SK-N-SH (cell line): ENCODE data around the gene NR2F1-AS1. TPM values are rescaled to one million over a fixed set of nuclear protein-coding genes. Genes with fewer than 3 reads are reported as not detected.

Experiments used
- CTCF ChIA-PET: fragments of 300-600, 350-600 bp; formaldehyde crosslinking; extraction: SDS; loops from one replicate; lab custom pipeline; 2021; lab: Yijun Ruan, JAX
- POLR2A ChIA-PET: fragments of 350-600 bp; sonication (Branson Sonifier 250); formaldehyde crosslinking; extraction: SDS; loops from one replicate; lab custom pipeline; 2020; ENCODE audit warnings: antibody characterized with exemption, inconsistent platforms; lab: Yijun Ruan, JAX
- DNase-seq: peaks from one replicate; pipeline ENCODE4 v3.0.0; 2012
- H2AFZ ChIP-seq: fragments of 200-600 bp; sonication (generic); 2 replicates; pipeline ENCODE4 v1.8.1; 2016; ENCODE audit warnings: antibody characterized with exemption, mild to moderate bottlenecking, low read depth
- H3F3A ChIP-seq: fragments of 200-600 bp; sonication (generic); replicated peaks from 2 replicates; pipeline ENCODE3; 2016; ENCODE audit warnings: antibody characterized with exemption, mild to moderate bottlenecking; ENCODE audit not compliant: insufficient read depth
- H3K27ac ChIP-seq, 2 experiments: fragments of 200-500 bp in 1 of 2; fragments of 200-600 bp in 1 of 2; sonication (Bioruptor generic) in 1 of 2; sonication (generic), shearing (Covaris generic) in 1 of 2; 2 replicates each; pipeline versions ENCODE4 v1.5.1 to v1.6.1; 2014 to 2016; ENCODE audit warnings: low read depth in 2 of 2, inconsistent platforms in 1 of 2, low read length in 1 of 2, mild to moderate bottlenecking in 1 of 2, mixed read lengths in 1 of 2
- H3K27me3 ChIP-seq: fragments of 200-600 bp; sonication (generic), shearing (Covaris generic); 2 replicates; pipeline ENCODE4 v1.6.1; 2016; ENCODE audit warnings: mixed run types; ENCODE audit not compliant: insufficient read depth
- H3K36me3 ChIP-seq, 2 experiments: fragments of 200-500 bp in 1 of 2; fragments of 200-600 bp in 1 of 2; sonication (Bioruptor generic) in 1 of 2; sonication (generic) in 1 of 2; replicated peaks in 1 of 2; 2 replicates each; pipeline versions ENCODE3 to v1.5.1; 2014 to 2016; ENCODE audit warnings: low read length in 1 of 2, mild to moderate bottlenecking in 1 of 2; ENCODE audit not compliant: insufficient read depth in 2 of 2, control insufficient read depth in 1 of 2
- H3K4me1 ChIP-seq, 2 experiments: fragments of 200-500 bp in 1 of 2; fragments of 200-600 bp in 1 of 2; sonication (Bioruptor generic) in 1 of 2; sonication (generic), shearing (Covaris generic) in 1 of 2; 2 replicates each; pipeline versions ENCODE4 v1.5.1 to v1.6.1; 2014 to 2016; ENCODE audit warnings: low read depth in 1 of 2, low read length in 1 of 2, mixed run types in 1 of 2; ENCODE audit not compliant: insufficient read depth in 2 of 2, control insufficient read depth in 1 of 2
- H3K4me2 ChIP-seq: fragments of 200-600 bp; sonication (generic), shearing (Covaris generic); 2 replicates; pipeline ENCODE4 v1.6.1; 2017; ENCODE audit warnings: mixed run types
- H3K4me3 ChIP-seq, 2 experiments: fragments of 200-500 bp in 1 of 2; fragments of 200-600 bp in 1 of 2; sonication (Bioruptor generic) in 1 of 2; sonication (generic), shearing (Covaris generic) in 1 of 2; 2 replicates each; pipeline versions ENCODE4 v1.5.1 to v1.8.1; 2014 to 2016; ENCODE audit warnings: low read depth in 2 of 2, inconsistent platforms in 1 of 2, low read length in 1 of 2, mild to moderate bottlenecking in 1 of 2, mixed read lengths in 1 of 2, moderate library complexity in 1 of 2
- H3K79me2 ChIP-seq: fragments of 200-600 bp; sonication (generic); 2 replicates; pipeline ENCODE4 v1.8.1; 2017; ENCODE audit warnings: mild to moderate bottlenecking; ENCODE audit not compliant: insufficient read depth
- H3K9ac ChIP-seq: fragments of 200-600 bp; sonication (generic); 2 replicates; pipeline ENCODE4 v1.6.1; 2017; ENCODE audit warnings: mixed run types
- H3K9me2 ChIP-seq: fragments of 200-600 bp; sonication (generic); 2 replicates; pipeline ENCODE4 v1.6.1; 2017; ENCODE audit warnings: mixed run types
- H3K9me3 ChIP-seq: fragments of 200-600 bp; sonication (generic); 2 replicates; pipeline ENCODE4 v1.6.1; 2017; ENCODE audit warnings: mixed run types, mild to moderate bottlenecking, moderate library complexity
- H4K20me1 ChIP-seq: fragments of 200-600 bp; sonication (generic); 2 replicates; pipeline ENCODE4 v1.6.1; 2017; ENCODE audit warnings: mild to moderate bottlenecking, mixed run types; ENCODE audit not compliant: insufficient read depth
- CHD2 ChIP-seq: fragments of 150-350 bp; IDR thresholded peaks from 2 replicates; pipeline ENCODE4 v1.6.1; 2018; ENCODE audit warnings: low read length; ENCODE audit not compliant: partially characterized antibody
- ELF1 ChIP-seq: IDR thresholded peaks from 2 replicates; pipeline ENCODE4 v1.4.0; 2012
- EZH2phosphoT487 ChIP-seq: fragments of 200-600 bp; sonication (generic); IDR thresholded peaks from 2 replicates; pipeline ENCODE4 v1.6.1; 2017; ENCODE audit warnings: low read depth, mixed run types, mild to moderate bottlenecking, antibody characterized with exemption, moderate library complexity, borderline replicate concordance
- GABPA ChIP-seq: IDR thresholded peaks from 2 replicates; pipeline ENCODE4 v1.4.0; 2012; ENCODE audit warnings: low read depth, mild to moderate bottlenecking
- MEF2A ChIP-seq: IDR thresholded peaks from 2 replicates; pipeline ENCODE4 v1.4.0; 2012; ENCODE audit warnings: low read depth, borderline replicate concordance
- PBX3 ChIP-seq: IDR thresholded peaks from 2 replicates; pipeline ENCODE4; 2012
- POLR2AphosphoS5 ChIP-seq: IDR thresholded peaks from 2 replicates; pipeline ENCODE4 v1.6.1; 2012; ENCODE audit warnings: low read depth, low read length
- RCOR1 ChIP-seq: fragments of 150-350 bp; IDR thresholded peaks from 2 replicates; pipeline ENCODE4 v1.6.1; 2017; ENCODE audit warnings: antibody characterized with exemption, low read length
- REST ChIP-seq: IDR thresholded peaks from 2 replicates; pipeline ENCODE4 v1.6.1; 2012; ENCODE audit warnings: mild to moderate bottlenecking, low read depth, low read length, moderate library complexity
- RFX5 ChIP-seq: IDR thresholded peaks from 2 replicates; pipeline ENCODE4 v1.6.1; 2012; ENCODE audit warnings: mild to moderate bottlenecking, improper control_type of control experiment, low read length
- RXRA ChIP-seq: IDR thresholded peaks from 2 replicates; pipeline ENCODE4 v1.4.0; 2012; ENCODE audit warnings: low read depth, mild to moderate bottlenecking, borderline replicate concordance
- SIN3A ChIP-seq: IDR thresholded peaks from 2 replicates; pipeline ENCODE4 v1.6.1; 2012; ENCODE audit warnings: low read depth, mild to moderate bottlenecking, low read length, moderate library complexity, borderline replicate concordance
- TEAD4 ChIP-seq: IDR thresholded peaks from 2 replicates; pipeline ENCODE4 v1.4.0; 2012; ENCODE audit warnings: mild to moderate bottlenecking, borderline replicate concordance; ENCODE audit not compliant: insufficient read depth
- USF1 ChIP-seq: IDR thresholded peaks from 2 replicates; pipeline ENCODE4 v1.4.0; 2012; ENCODE audit warnings: low read depth, borderline replicate concordance
- YY1 ChIP-seq: IDR thresholded peaks from 2 replicates; pipeline ENCODE4 v1.4.0; 2012; ENCODE audit warnings: low read depth, mild to moderate bottlenecking
- WGBS: methylation state at CpG from one replicate; pipeline ENCODE4 v1.1.6; 2017; ENCODE audit warnings: low lambda C conversion rate; 5-methylcytosine and 5-hydroxymethylcytosine counted together
- polyA plus RNA-seq, 3 experiments: library from polyadenylated mRNA; depleted of rRNA; stranded (reverse); fragments of >200 nt; gene quantifications; 2 replicates each; pipeline ENCODE4 v1.2.3, GENCODE V29; 2012

The NR2F1-AS1 gene
- polyA plus RNA-seq, 1 of the 3 experiments (the other 2 are of a cell fraction), result 7.4 TPM

DNA sequence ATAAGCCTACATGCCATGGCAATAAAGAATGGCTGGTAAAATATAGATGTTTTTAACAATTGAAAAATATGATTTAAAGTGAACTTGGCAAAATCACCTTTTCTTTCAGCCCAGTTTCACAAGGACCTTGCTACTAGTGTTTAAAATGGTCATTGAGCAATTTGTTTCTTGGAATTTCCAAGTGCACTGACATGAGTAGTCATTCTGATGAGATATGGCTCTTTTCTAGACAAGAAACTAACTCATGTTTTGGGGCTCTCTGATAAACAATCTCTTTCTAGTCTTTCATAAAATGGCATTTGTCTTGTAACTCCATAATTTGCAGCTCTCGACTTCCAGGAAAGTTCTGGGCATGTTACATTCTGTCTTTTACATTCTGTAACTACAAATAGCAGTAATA is 176.8 kb downstream of the NR2F1-AS1 start (continued):
- TF ChIP-seq RXRA (no peak), PBX3 (no peak), USF1 (no peak)

DNA sequence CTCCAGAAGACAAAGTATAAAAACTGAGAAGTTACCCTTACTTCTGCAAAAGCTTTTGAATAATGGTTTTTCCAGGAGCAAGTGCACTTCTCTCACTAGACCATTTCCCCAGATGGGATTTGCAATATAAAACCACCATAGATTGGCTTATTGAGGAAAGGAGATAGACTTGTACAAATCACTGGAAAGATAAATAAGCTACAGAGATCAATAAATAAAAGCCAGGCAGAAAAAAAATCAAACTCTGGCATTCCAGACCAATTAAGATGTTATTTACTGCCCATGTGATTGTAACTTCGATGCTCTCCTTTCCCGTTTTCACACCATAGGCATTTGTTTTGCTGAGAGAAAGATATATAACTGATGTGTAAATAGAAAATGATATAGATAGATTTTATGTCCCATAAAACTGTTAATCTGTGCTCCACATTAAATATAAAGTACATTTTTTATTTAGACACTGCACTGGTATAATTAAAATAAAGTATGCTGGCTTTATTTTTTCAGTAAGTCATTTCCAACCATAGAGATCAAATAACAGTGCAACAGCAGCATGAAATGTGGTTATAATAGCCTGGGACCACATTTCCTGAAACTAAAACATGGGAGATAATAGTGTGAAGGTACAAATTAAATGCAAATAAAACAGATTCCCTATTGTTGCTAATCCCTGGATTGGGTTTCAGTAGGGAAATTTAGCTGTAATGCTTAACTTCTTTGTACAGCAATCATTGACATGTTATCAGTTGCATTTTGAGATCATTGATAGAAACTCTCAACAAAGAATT is 177.7 kb downstream of the NR2F1-AS1 start:
- H3K79me2 ChIP-seq, result no peaks in the 10 kb centered on the region
- no peaks in the 10 kb centered on the region for H3K27me3 ChIP-seq
- H3K9me2 ChIP-seq, result no peaks in the 10 kb centered on the region
- TF ChIP-seq RXRA (no peak), EZH2phosphoT487 (no peak), SIN3A (no peak), RFX5 (no peak), RCOR1 (no peak), CHD2 (no peak), TEAD4 (no peak), POLR2AphosphoS5 (no peak), ELF1 (no peak), MEF2A (no peak), GABPA (no peak), YY1 (no peak), REST (no peak)
- peaks cover 0 to 8% of the 10 kb centered on the region in 2 experiments; a peak in 2 of 4 replicates for H3K4me1 ChIP-seq
- H3K27ac ChIP-seq, result no peak overlapping the region
- no peak overlapping the region for H3K4me2 ChIP-seq
- WGBS, result 85% methylated on average over 2 of the region's 2 CpGs
- no peaks in the 10 kb centered on the region for H4K20me1 ChIP-seq
- DNase-seq, result no peak
- H3K36me3 ChIP-seq, result no peaks in the 10 kb centered on the region
- no peaks in the 10 kb centered on the region for H3F3A ChIP-seq
- ChIA-PET CTCF (interaction anchor here (1.2 kb wide), 1 partner anchor 73 kb away, joined by 3 read pairs; no protein-coding TSS in a partner anchor), POLR2A (no interaction called here)
- no peak overlapping the region for H2AFZ ChIP-seq
- H3K4me3 ChIP-seq, result no peak overlapping the region
- H3K9ac ChIP-seq, result no peak overlapping the region
- H3K9me3 ChIP-seq, result no peaks in the 10 kb centered on the region
